Liver (tissue), 9 donors: Measurements from ENCODE around the gene PPFIBP1. TPM values are rescaled to one million over a fixed set of nuclear protein-coding genes. Genes with fewer than 3 reads are reported as not detected.
A peak's percentile ranks its signal among the peaks of the same experiment; 100 is the strongest.

Source experiments
- DNase-seq: peaks from one replicate; pipeline ENCODE4 v3.0.0-alpha.2; 2017; ENCODE audit warnings: low spot score
- H3K27ac ChIP-seq, 2 donors: one replicate each; pipeline ENCODE4 v1.7.0; 2013; ENCODE audit warnings: inconsistent platforms in 2 of 2, low read length in 2 of 2, control low read depth in 1 of 2, low read depth in 1 of 2, mild to moderate bottlenecking in 1 of 2
- H3K27me3 ChIP-seq, 4 donors: one replicate each; pipeline versions ENCODE4 v1.6.1 to v1.7.0; 2013; ENCODE audit warnings: low read length in 3 of 4, inconsistent platforms in 1 of 4, mild to moderate bottlenecking in 1 of 4, moderate library complexity in 1 of 4; ENCODE audit not compliant: control insufficient read depth in 4 of 4, insufficient read depth in 4 of 4
- H3K36me3 ChIP-seq, 4 donors: one replicate each; pipeline versions ENCODE4 v1.6.1 to v1.7.0; 2013; ENCODE audit warnings: low read length in 3 of 4, mild to moderate bottlenecking in 3 of 4, low read depth in 1 of 4, moderate library complexity in 1 of 4; ENCODE audit not compliant: control insufficient read depth in 4 of 4, insufficient read depth in 3 of 4
- H3K4me1 ChIP-seq, 4 donors: one replicate each; pipeline versions ENCODE4 v1.6.1 to v1.7.0; 2013; ENCODE audit warnings: low read length in 3 of 4, mild to moderate bottlenecking in 3 of 4, moderate library complexity in 1 of 4; ENCODE audit not compliant: control insufficient read depth in 4 of 4, insufficient read depth in 4 of 4
- H3K4me3 ChIP-seq, 3 donors: one replicate each; pipeline versions ENCODE4 v1.6.1 to v1.7.0; 2013; ENCODE audit warnings: low read length in 3 of 3, control low read depth in 1 of 3, low read depth in 1 of 3, mild to moderate bottlenecking in 1 of 3
- H3K9ac ChIP-seq, 2 donors: one replicate each; pipeline ENCODE4 v1.7.0; 2013; ENCODE audit warnings: low read length in 2 of 2, mild to moderate bottlenecking in 2 of 2, moderate library complexity in 2 of 2, control low read depth in 1 of 2, low read depth in 1 of 2
- H3K9me3 ChIP-seq, 4 donors: one replicate each; pipeline versions ENCODE4 v1.6.1 to v1.7.0; 2013; ENCODE audit warnings: low read length in 3 of 4; ENCODE audit not compliant: control insufficient read depth in 4 of 4
- EGR1 ChIP-seq, 2 donors: IDR thresholded peaks; 2 replicates each; pipeline ENCODE4 v1.6.1; 2016 to 2018; ENCODE audit warnings: antibody characterized with exemption in 2 of 2, low read depth in 2 of 2
- FOXA1 ChIP-seq: IDR thresholded peaks from 2 replicates; pipeline ENCODE4 v1.6.1; 2016; ENCODE audit warnings: antibody characterized with exemption
- FOXA2 ChIP-seq: IDR thresholded peaks from 2 replicates; pipeline ENCODE4 v1.6.1; 2016; ENCODE audit warnings: antibody characterized with exemption
- GABPA ChIP-seq, 2 donors: IDR thresholded peaks in 1 of 2; conservative IDR thresholded peaks in 1 of 2; 2 replicates each; pipeline ENCODE4 v1.6.1; 2016; ENCODE audit warnings: antibody characterized with exemption in 2 of 2, mild to moderate bottlenecking in 1 of 2, moderate library complexity in 1 of 2
- HNF4A ChIP-seq, 2 donors: conservative IDR thresholded peaks; 2 replicates each; pipeline ENCODE4 v1.6.1; 2016; ENCODE audit warnings: antibody characterized with exemption in 2 of 2, mild to moderate bottlenecking in 2 of 2
- HNF4G ChIP-seq: IDR thresholded peaks from 2 replicates; pipeline ENCODE4 v1.6.1; 2016; ENCODE audit warnings: antibody characterized with exemption
- JUND ChIP-seq, 2 donors: IDR thresholded peaks; 2 replicates each; pipeline ENCODE4 v1.6.1; 2016; ENCODE audit warnings: antibody characterized with exemption in 2 of 2
- MAX ChIP-seq: IDR thresholded peaks from 2 replicates; pipeline ENCODE4 v1.6.1; 2016; ENCODE audit warnings: antibody characterized with exemption
- REST ChIP-seq: IDR thresholded peaks from 2 replicates; pipeline ENCODE4 v1.6.1; 2016; ENCODE audit warnings: antibody characterized with exemption, mild to moderate bottlenecking
- RXRA ChIP-seq, 2 donors: IDR thresholded peaks; 2 replicates each; pipeline ENCODE4 v1.6.1; 2017 to 2018; ENCODE audit warnings: antibody characterized with exemption in 2 of 2, mild to moderate bottlenecking in 1 of 2
- TAF1 ChIP-seq: conservative IDR thresholded peaks from 2 replicates; pipeline ENCODE4 v1.6.1; 2016; ENCODE audit warnings: antibody characterized with exemption, mild to moderate bottlenecking
- YY1 ChIP-seq: IDR thresholded peaks from 2 replicates; pipeline ENCODE4 v1.6.1; 2016; ENCODE audit warnings: antibody characterized with exemption, mild to moderate bottlenecking
- WGBS: extraction: QIAGEN DNeasy Blood & Tissue Kit; methylation state at CpG from one replicate; pipeline ENCODE4 v1.1.7; 2013; 5-methylcytosine and 5-hydroxymethylcytosine counted together
- polyA plus RNA-seq, 2 donors: library from polyadenylated mRNA; stranded (reverse) in 1 of 2; unstranded in 1 of 2; fragments of 200-250 nt in 1 of 2; fragments of >200 nt in 1 of 2; fragmentation: Nextera tagmentation in 1 of 2; extraction: Ambion mirVana in 1 of 2; gene quantifications; one replicate each; pipeline versions ENCODE4 v1.2.1 to v1.2.3, GENCODE V29; 2013 to 2015
- total RNA-seq, 2 donors: library from RNA; depleted of rRNA; stranded (reverse); fragments of >200 nt; gene quantifications; one replicate each; pipeline ENCODE4 v1.2.3, GENCODE V29; 2014
- TF ChIP-seq, protein P1 (sequence below): fragments of 150-350 bp; IDR thresholded peaks from 2 replicates; pipeline ENCODE4 v1.5.1; 2017; ENCODE audit warnings: improper control_type of control experiment, low read depth, low read length; ENCODE audit not compliant: missing input control
- donor health status: healthy.
- donor health status: healthy.
- donor health status: healthy.
- donor health status: healthy.
- donor health status: healthy.

The PPFIBP1 gene
- total and polyA plus RNA-seq, 4 donors: 10.5 to 65.8 (median 17.4) TPM

DNA sequence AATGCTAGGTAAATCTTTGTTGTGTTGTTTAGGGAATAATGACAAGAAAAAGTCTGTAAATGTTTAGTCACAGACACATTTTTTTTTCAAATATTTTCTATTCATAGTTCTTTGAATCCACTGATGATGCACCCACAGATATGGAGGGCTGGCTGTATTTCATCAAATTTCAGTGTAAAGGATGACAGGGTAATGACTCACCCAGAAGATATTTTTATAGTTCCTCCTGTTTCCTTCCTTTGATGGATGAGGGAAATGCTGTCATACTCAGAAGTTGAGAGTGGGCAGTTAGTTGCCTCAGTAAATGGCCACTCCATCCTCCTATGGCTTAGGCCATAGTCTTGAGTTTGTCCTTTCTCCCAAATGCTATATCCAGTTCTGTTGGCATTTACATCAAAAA, 95.3 kb downstream of the PPFIBP1 start:
- Histone ChIP-seq H3K27me3 (no peaks in the 10 kb centered on the region), H3K27ac (no peak overlapping the region), H3K9ac (no peak overlapping the region), H3K36me3 (peaks cover 0 to 2% (median 0%) of the 10 kb centered on the region in 4 donors), H3K4me1 (peaks cover 0 to 1% (median 0%) of the 10 kb centered on the region in 4 donors), H3K9me3 (no peaks in the 10 kb centered on the region), H3K4me3 (no peak overlapping the region)
- TF ChIP-seq HNF4A (conservative IDR thresholded peaks at IDR 0.05) (no peak), JUND (IDR thresholded peaks at IDR 0.05) (peak in 1 of 2 donors; percentile 47)
- DNase-seq: no peak

- no peak overlapping the region for H3K27ac ChIP-seq
- H3K4me1 ChIP-seq: peaks cover 0 to 1% (median 0%) of the 10 kb centered on the region in 4 donors
- no peak for TF ChIP-seq FOXA1
- no peak for TF ChIP-seq YY1
- TF ChIP-seq HNF4G: no peak
- no peak for TF ChIP-seq RXRA (IDR thresholded peaks at IDR 0.05)
- TF ChIP-seq, protein P1, sequence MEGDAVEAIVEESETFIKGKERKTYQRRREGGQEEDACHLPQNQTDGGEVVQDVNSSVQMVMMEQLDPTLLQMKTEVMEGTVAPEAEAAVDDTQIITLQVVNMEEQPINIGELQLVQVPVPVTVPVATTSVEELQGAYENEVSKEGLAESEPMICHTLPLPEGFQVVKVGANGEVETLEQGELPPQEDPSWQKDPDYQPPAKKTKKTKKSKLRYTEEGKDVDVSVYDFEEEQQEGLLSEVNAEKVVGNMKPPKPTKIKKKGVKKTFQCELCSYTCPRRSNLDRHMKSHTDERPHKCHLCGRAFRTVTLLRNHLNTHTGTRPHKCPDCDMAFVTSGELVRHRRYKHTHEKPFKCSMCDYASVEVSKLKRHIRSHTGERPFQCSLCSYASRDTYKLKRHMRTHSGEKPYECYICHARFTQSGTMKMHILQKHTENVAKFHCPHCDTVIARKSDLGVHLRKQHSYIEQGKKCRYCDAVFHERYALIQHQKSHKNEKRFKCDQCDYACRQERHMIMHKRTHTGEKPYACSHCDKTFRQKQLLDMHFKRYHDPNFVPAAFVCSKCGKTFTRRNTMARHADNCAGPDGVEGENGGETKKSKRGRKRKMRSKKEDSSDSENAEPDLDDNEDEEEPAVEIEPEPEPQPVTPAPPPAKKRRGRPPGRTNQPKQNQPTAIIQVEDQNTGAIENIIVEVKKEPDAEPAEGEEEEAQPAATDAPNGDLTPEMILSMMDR: no peak
- no peak for TF ChIP-seq MAX
- no peak for TF ChIP-seq REST
- TF ChIP-seq GABPA (IDR thresholded peaks at IDR 0.05 in 1 of 2, conservative IDR thresholded peaks at IDR 0.05 in 1 of 2): no peak
- no peak for TF ChIP-seq TAF1
- no peak for TF ChIP-seq JUND (IDR thresholded peaks at IDR 0.05)
- TF ChIP-seq EGR1 (IDR thresholded peaks at IDR 0.05; ENCODE audit: low read depth in 2 of 2): no peak
- TF ChIP-seq FOXA2: no peak
- WGBS: 97% methylated on average over 2 of the region's 2 CpGs
- no peak for DNase-seq
- H3K36me3 ChIP-seq: peaks cover 0 to 2% (median 0%) of the 10 kb centered on the region in 4 donors
- no peak overlapping the region for H3K9ac ChIP-seq
- no peak overlapping the region for H3K4me3 ChIP-seq
- H3K9me3 ChIP-seq: no peaks in the 10 kb centered on the region
- H3K27me3 ChIP-seq: no peaks in the 10 kb centered on the region
These were observed 96.1 kb downstream of the PPFIBP1 start for GRCh38 chr12:27620121-27620520.
